MG63 (cell line): ENCODE data around the gene METTL26. TPM values are rescaled to one million over a fixed set of nuclear protein-coding genes. Genes with fewer than 3 reads are reported as not detected.

Experiments
- DNase-seq: peaks from one replicate; pipeline ENCODE4 v3.0.0-alpha.2; 2020
- H3K27me3 ChIP-seq: fragments of 250-450 bp; sonication (Bioruptor Pico); 2 replicates; pipeline ENCODE4 v1.5.1; 2020; ENCODE audit warnings: mild to moderate bottlenecking, moderate library complexity
- H3K36me3 ChIP-seq: fragments of 250-450 bp; sonication (Bioruptor Pico); 2 replicates; pipeline ENCODE4 v1.5.1; 2020; ENCODE audit warnings: mild to moderate bottlenecking, moderate library complexity
- H3K4me3 ChIP-seq: fragments of 250-450 bp; sonication (Bioruptor Pico); 2 replicates; pipeline ENCODE4 v1.5.1; 2020; ENCODE audit warnings: mild to moderate bottlenecking, moderate library complexity
- H3K9me3 ChIP-seq: fragments of 250-450 bp; sonication (Bioruptor Pico); 2 replicates; pipeline ENCODE4 v1.5.1; 2020; ENCODE audit warnings: mild to moderate bottlenecking, moderate library complexity
- total RNA-seq: library from RNA; depleted of rRNA; stranded (reverse); fragments of >200 nt; shearing (Covaris generic); gene quantifications from 2 replicates; pipeline ENCODE4 v1.2.3, GENCODE V29; 2014; ENCODE audit warnings: low replicate concordance

METTL26 gene
- total RNA-seq, 1 experiment from 2014 or later = 145 TPM

DNA sequence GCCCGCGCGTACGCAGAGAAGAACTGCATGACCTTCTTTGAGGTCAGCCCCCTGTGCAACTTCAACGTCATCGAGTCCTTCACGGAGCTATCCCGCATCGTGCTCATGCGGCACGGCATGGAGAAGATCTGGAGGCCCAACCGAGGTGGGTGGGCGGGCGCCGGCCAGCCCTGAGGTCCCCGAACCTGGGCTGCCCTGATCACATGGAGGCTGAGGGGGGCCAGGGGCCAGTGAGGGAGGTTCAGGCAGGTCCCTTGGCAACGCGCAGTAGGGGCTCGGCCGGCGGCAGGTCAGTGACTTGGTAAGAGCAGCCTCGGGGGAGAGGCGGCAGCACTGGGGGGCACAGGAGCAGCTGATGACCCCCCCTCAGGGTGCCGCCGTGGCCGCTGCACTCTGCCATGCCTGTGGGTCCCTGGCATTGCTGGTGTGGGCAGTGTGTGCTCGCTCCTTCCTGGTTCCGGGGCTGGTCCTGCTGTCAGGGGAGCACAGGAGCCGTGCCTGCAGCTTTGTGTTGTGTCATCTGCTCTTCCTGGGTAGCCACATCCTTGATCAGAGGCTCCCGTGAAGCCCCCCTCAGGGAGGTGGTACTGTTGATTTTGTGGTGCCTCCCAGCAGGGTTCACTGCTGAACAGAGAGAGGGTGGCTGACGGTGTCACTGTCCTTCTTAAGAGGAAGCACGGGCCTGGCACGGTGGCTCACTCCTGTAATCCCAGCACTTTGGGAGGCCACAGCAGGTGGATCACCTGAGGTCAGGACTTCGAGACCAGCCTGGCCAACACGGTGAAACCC is 9.9 kb downstream of the METTL26 start:
- Histone ChIP-seq H3K27me3 (no peaks in the 10 kb centered on the region), H3K4me3 (no peak overlapping the region), H3K36me3 (peaks cover 24% of the 10 kb centered on the region), H3K9me3 (no peaks in the 10 kb centered on the region)
- DNase-seq = no peak

DNA sequence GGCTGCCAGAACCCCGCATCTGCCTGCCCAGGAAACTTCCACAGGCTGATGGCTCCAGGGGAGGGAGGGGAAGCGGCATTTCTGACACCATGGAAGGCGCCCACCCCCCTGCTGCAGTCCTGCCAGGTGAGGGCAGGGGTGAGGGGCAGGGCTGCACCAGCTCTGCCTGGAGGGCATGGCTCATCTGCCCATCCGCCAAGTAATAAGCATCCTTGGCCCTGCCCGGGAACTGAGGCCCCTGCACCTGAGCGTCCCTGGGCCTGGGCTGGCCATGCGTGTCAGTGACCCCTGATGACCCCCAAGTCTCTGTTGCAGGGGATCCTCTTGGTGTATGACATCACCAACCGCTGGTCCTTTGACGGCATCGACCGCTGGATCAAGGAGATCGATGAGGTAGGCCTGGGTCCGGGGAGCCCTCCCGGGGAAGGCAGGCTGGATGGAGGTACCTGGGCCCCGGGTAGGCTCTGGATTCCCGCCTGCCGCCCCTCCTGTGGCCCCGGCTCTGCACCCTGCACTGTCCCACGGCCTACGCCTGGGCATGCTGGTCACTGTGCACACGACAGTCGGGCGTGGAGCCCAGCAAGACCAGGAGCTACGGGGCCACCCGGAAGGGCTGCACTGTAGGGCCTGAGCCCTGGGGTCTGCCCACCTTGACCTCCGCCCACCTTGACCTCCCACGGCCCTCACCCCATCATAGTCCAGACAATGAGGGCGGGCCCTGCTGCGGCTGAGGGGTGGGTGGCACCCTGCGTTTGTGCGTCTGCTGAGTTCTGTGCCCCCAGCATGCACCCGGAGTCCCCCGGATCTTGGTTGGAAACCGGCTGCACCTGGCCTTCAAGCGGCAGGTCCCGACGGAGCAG is 10.8 kb downstream of the METTL26 start:
- Histone ChIP-seq H3K36me3 (peaks cover 24% of the 10 kb centered on the region), H3K4me3 (no peak overlapping the region), H3K27me3 (no peaks in the 10 kb centered on the region), H3K9me3 (no peaks in the 10 kb centered on the region)
- no peak for DNase-seq

DNA sequence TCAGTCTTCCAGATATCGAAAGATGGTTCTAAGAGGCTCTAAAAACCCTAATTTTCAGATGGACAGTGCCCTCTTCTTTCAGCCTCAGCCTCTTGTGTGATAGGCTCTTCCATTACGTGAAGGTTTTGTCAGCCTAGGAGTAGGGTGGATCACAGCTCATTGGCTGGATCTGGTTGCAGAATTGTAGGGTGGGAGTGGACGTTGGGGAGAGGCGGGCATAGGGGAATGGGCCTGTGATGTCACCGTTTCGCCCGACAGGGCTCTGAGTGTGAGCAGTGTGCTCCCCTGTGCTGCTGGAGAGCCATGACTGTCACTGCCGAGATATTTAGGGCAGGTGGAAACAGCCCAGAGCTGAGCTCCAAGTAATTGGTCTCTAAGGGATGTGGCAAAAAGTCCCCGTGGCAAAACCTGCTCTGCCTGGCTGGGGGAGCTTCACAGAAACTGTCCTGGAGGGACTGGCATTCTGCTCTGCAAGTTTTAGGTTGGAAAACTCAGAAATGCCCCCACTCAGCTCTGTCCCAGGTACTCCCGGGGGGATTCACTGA is 11.5 kb downstream of the METTL26 start:
- DNase-seq = no peak
- peaks cover 24% of the 10 kb centered on the region for H3K36me3 ChIP-seq
- no peak overlapping the region for H3K4me3 ChIP-seq
- no peaks in the 10 kb centered on the region for H3K27me3 ChIP-seq
- no peaks in the 10 kb centered on the region for H3K9me3 ChIP-seq

- DNase-seq = no peak
- Histone ChIP-seq H3K4me3 (no peak overlapping the region), H3K36me3 (peaks cover 19% of the 10 kb centered on the region), H3K9me3 (no peaks in the 10 kb centered on the region), H3K27me3 (no peaks in the 10 kb centered on the region)
Measured at GRCh38 chr16:622920-623280, 13.2 kb downstream of the METTL26 start.

DNA sequence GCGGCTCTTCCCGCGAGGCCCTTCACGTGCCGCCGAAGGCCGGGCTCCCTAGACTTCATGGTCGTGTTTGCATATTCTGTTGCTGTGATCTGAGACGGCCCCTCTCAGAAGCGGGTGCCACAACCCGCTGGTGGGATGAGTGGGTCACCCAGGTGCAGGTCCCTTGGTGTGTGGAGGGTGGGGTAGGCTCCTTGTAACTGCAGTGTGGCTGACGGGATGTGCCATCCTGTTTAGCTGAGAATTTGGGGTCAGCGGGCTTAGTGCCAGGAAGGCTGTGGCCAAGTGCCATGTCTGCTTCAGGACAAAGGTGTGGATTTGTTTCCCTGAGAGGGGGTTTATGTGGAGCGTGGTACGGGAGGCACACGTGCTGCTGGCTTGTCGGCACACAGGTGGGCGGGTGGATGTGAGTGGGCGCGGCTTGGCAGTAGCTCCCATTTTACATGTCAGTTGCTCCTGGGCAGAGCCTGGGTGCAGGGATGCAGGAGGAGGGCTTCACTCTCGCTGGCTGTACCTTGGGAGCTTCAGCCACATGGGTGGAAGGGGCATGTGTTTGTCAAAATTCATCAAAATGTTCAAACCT is 14.5 kb downstream of the METTL26 start:
- no peak for DNase-seq
- Histone ChIP-seq H3K36me3 (peaks cover 12% of the 10 kb centered on the region), H3K9me3 (no peaks in the 10 kb centered on the region), H3K4me3 (no peak overlapping the region), H3K27me3 (no peaks in the 10 kb centered on the region)

- no peak for DNase-seq
- Histone ChIP-seq H3K36me3 (peaks cover 6% of the 10 kb centered on the region), H3K4me3 (no peak overlapping the region), H3K27me3 (no peaks in the 10 kb centered on the region), H3K9me3 (no peaks in the 10 kb centered on the region)
Measured at GRCh38 chr16:620700-621525, 15.2 kb downstream of the METTL26 start.

- Histone ChIP-seq H3K27me3 (no peaks in the 10 kb centered on the region), H3K9me3 (no peaks in the 10 kb centered on the region), H3K36me3 (no peaks in the 10 kb centered on the region), H3K4me3 (no peak overlapping the region)
- no peak for DNase-seq
Measured at GRCh38 chr16:619476-620100, 16.5 kb downstream of the METTL26 start.

DNA sequence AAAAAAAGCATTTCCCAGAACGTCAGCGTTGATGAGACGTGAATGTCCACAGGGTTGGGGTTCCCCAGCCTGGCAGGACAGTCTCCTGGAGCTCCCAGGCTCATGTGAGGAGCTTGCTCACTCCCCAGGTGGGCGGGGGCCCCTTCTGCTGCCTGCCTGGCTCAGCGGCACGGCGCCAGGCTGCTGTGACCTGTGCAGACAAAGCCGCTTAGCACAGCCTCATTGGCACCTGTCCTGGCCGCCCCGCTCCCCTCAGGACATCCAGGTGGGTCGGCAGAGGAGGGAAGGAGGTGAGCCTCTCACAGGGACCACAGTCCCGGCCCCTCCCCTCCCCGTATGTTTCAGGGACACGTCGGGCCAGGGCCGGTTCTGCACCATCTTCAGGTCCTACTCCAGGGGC is 18.2 kb downstream of the METTL26 start:
- no peak for DNase-seq
- no peaks in the 10 kb centered on the region for H3K36me3 ChIP-seq

DNA sequence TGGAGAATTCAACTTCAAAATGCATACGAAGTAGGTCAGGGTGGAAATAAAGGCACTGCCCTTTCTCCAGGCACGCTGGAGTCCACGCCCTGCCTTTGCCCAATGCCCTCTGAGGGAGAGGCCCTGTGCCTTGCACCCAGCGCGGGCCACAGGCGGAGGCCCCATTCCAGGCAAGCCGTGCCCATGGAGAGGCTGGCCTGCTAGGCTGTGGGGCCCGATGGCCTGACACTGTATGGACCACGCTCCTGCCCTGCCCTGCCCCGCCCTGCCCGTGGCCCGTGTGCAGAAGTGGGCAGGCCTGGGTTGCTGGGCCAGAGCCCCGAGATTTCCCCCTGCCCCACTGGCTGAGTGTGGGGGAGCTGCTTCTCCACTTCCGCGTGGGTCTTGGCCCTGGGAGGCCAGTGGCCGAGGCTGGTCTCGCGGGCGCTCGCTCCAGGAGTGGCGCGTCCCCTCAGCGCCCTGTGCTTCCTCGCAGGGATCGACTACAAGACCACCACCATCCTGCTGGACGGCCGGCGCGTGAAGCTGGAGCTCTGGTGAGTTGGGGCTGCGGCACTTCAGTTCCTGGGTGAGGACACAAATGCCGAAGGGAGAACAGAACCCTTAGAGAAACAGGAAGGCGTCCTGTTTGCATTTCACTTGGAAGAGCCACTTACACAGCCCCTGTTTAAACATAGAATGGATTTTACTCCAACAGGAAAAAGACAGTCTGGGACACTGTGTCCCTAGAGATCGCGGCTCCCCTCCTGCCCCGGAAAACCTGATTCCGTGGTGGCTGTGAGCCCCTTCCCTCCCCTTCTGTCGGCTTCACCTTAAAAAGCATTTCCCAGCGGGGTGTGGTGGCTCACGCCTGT is 19.1 kb downstream of the METTL26 start:
- H3K27me3 ChIP-seq = no peaks in the 10 kb centered on the region
- no peak for DNase-seq
- no peaks in the 10 kb centered on the region for H3K36me3 ChIP-seq
- no peaks in the 10 kb centered on the region for H3K9me3 ChIP-seq
- no peak overlapping the region for H3K4me3 ChIP-seq

More for the DNA sequence above, 18.2 kb downstream of the METTL26 start:
- H3K27me3 ChIP-seq = no peaks in the 10 kb centered on the region
- no peak overlapping the region for H3K4me3 ChIP-seq
- no peaks in the 10 kb centered on the region for H3K9me3 ChIP-seq

GRCh38 chr16:615122-615521 is 21.0 kb downstream of the METTL26 start:
- Histone ChIP-seq H3K36me3 (no peaks in the 10 kb centered on the region), H3K4me3 (no peak overlapping the region), H3K9me3 (no peaks in the 10 kb centered on the region), H3K27me3 (no peaks in the 10 kb centered on the region)
- no peak for DNase-seq

- no peak for DNase-seq
- H3K9me3 ChIP-seq = no peaks in the 10 kb centered on the region
- H3K4me3 ChIP-seq = no peak overlapping the region
- H3K27me3 ChIP-seq = no peaks in the 10 kb centered on the region
- no peaks in the 10 kb centered on the region for H3K36me3 ChIP-seq
Measured at GRCh38 chr16:610513-611381, 25.4 kb downstream of the METTL26 start.

DNA sequence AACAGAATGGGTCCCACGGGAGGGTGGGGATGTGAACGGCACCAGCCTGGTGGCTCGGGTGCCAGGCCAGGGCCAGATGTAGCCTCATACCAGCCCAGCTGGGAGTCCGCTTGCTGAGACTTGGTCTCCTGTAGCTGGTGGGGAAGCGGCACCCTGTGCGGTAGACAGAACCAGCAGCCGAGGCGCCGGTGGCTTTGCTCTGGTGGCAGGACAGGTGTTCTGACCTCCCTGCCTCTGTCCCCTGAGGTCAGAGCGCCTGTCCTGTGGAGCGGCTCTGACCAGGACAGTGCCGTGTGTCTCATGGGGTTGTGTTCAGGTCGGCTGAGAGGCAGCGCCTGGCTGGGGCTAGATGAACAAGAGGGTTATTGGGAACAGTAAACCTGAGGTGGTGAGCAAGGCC is 26.1 kb downstream of the METTL26 start:
- DNase-seq = no peak
- H3K9me3 ChIP-seq = peaks cover 4% of the 10 kb centered on the region

GRCh38 chr16:609316-609715 is 26.8 kb downstream of the METTL26 start:
- H3K27me3 ChIP-seq = no peaks in the 10 kb centered on the region

More for the DNA sequence above, 26.1 kb downstream of the METTL26 start:
- Histone ChIP-seq H3K27me3 (no peaks in the 10 kb centered on the region), H3K4me3 (no peak overlapping the region), H3K36me3 (peaks cover 4% of the 10 kb centered on the region)

GRCh38 chr16:608019-608418 is 28.1 kb downstream of the METTL26 start:
- Histone ChIP-seq H3K9me3 (peaks cover 10% of the 10 kb centered on the region), H3K27me3 (no peaks in the 10 kb centered on the region)

More at GRCh38 chr16:609316-609715, 26.8 kb downstream of the METTL26 start:
- Histone ChIP-seq H3K9me3 (peaks cover 10% of the 10 kb centered on the region), H3K4me3 (no peak overlapping the region), H3K36me3 (peaks cover 10% of the 10 kb centered on the region)
- DNase-seq = no peak

More at GRCh38 chr16:608019-608418, 28.1 kb downstream of the METTL26 start:
- no peak for DNase-seq
- H3K4me3 ChIP-seq = no peak overlapping the region
- peaks cover 10% of the 10 kb centered on the region for H3K36me3 ChIP-seq
